ENCODE measurements around the gene SRPK2. TPM values are rescaled to one million over a fixed set of nuclear protein-coding genes. Genes with fewer than 3 reads are reported as not detected.
A peak's percentile ranks its signal among the peaks of the same experiment; 100 is the strongest.

Gene SRPK2
- total RNA-seq, 1 donor from 2014 or later = 58.5 TPM

- H3K4me3 Mint-ChIP-seq (ENCODE audit: unreplicated experiment) = no peak overlapping the region
- peaks cover 17% of the 10 kb centered on the region for H3K4me1 Mint-ChIP-seq (ENCODE audit: low read depth)
- TF ChIP-seq CTCF (IDR thresholded peaks at IDR 0.05) = no peak
- H3K36me3 Mint-ChIP-seq (ENCODE audit: low read depth) = no peaks in the 10 kb centered on the region
- no peak overlapping the region for H3K27ac Mint-ChIP-seq (ENCODE audit: unreplicated experiment)
- no peaks in the 10 kb centered on the region for H3K9me3 Mint-ChIP-seq (ENCODE audit: low read depth)
- no peaks in the 10 kb centered on the region for H3K27me3 Mint-ChIP-seq (ENCODE audit: low read depth)
- no peak for DNase-seq (ENCODE audit: low spot score)
Measured at GRCh38 chr7:105279688-105280007, 109.1 kb downstream of the SRPK2 start.

- TF ChIP-seq CTCF (IDR thresholded peaks at IDR 0.05) = no peak
- no peaks in the 10 kb centered on the region for H3K27me3 Mint-ChIP-seq (ENCODE audit: low read depth)
- H3K4me3 Mint-ChIP-seq (ENCODE audit: unreplicated experiment) = no peak overlapping the region
- H3K27ac Mint-ChIP-seq (ENCODE audit: unreplicated experiment) = peak overlapping the region; percentile 20
- DNase-seq (ENCODE audit: low spot score) = no peak
- H3K36me3 Mint-ChIP-seq (ENCODE audit: low read depth) = no peaks in the 10 kb centered on the region
- peaks cover 17% of the 10 kb centered on the region for H3K4me1 Mint-ChIP-seq (ENCODE audit: low read depth)
- H3K9me3 Mint-ChIP-seq (ENCODE audit: low read depth) = no peaks in the 10 kb centered on the region
Measured at GRCh38 chr7:105278973-105279687, 109.6 kb downstream of the SRPK2 start.

- no peak overlapping the region for H3K4me3 Mint-ChIP-seq (ENCODE audit: unreplicated experiment)
- DNase-seq (ENCODE audit: low spot score) = no peak
- no peaks in the 10 kb centered on the region for H3K9me3 Mint-ChIP-seq (ENCODE audit: low read depth)
- H3K36me3 Mint-ChIP-seq (ENCODE audit: low read depth) = no peaks in the 10 kb centered on the region
- no peaks in the 10 kb centered on the region for H3K27me3 Mint-ChIP-seq (ENCODE audit: low read depth)
- no peak for TF ChIP-seq CTCF (IDR thresholded peaks at IDR 0.05)
- H3K27ac Mint-ChIP-seq (ENCODE audit: unreplicated experiment) = peak overlapping the region; percentile 32
- H3K4me1 Mint-ChIP-seq (ENCODE audit: low read depth) = peaks cover 17% of the 10 kb centered on the region
Measured at GRCh38 chr7:105278565-105278964, 110.2 kb downstream of the SRPK2 start.

- H3K4me3 Mint-ChIP-seq (ENCODE audit: unreplicated experiment) = no peak overlapping the region
- no peaks in the 10 kb centered on the region for H3K27me3 Mint-ChIP-seq (ENCODE audit: low read depth)
- no peaks in the 10 kb centered on the region for H3K9me3 Mint-ChIP-seq (ENCODE audit: low read depth)
- no peak overlapping the region for H3K27ac Mint-ChIP-seq (ENCODE audit: unreplicated experiment)
- H3K4me1 Mint-ChIP-seq (ENCODE audit: low read depth) = peaks cover 17% of the 10 kb centered on the region
- DNase-seq (ENCODE audit: low spot score) = no peak
- TF ChIP-seq CTCF (IDR thresholded peaks at IDR 0.05) = no peak
- H3K36me3 Mint-ChIP-seq (ENCODE audit: low read depth) = no peaks in the 10 kb centered on the region
Measured at GRCh38 chr7:105277341-105277740, 111.4 kb downstream of the SRPK2 start.

- H3K27me3 Mint-ChIP-seq (ENCODE audit: low read depth) = no peaks in the 10 kb centered on the region
- no peak for DNase-seq (ENCODE audit: low spot score)
- no peaks in the 10 kb centered on the region for H3K36me3 Mint-ChIP-seq (ENCODE audit: low read depth)
- no peak for TF ChIP-seq CTCF (IDR thresholded peaks at IDR 0.05)
- H3K4me3 Mint-ChIP-seq (ENCODE audit: unreplicated experiment) = no peak overlapping the region
- peaks cover 41% of the 10 kb centered on the region for H3K4me1 Mint-ChIP-seq (ENCODE audit: low read depth)
- no peaks in the 10 kb centered on the region for H3K9me3 Mint-ChIP-seq (ENCODE audit: low read depth)
- peak overlapping the region; percentile 95 for H3K27ac Mint-ChIP-seq (ENCODE audit: unreplicated experiment)
Measured at GRCh38 chr7:105270117-105270516, 118.6 kb downstream of the SRPK2 start.
